A549 (cell line): ENCODE data around the gene NTN4. TPM values are rescaled to one million over a fixed set of nuclear protein-coding genes. Genes with fewer than 3 reads are reported as not detected.

Experiments
- ATAC-seq, 2 experiments: fragments of 200-7000 bp in 1 of 2; fragments of >200 bp in 1 of 2; cut with Nextera tagmentation in 1 of 2; cut with Tn5 transposase in 1 of 2; 3 replicates each; pipeline versions ENCODE4 v1.8.0 to v1.9.1; 2018 to 2020; ENCODE audit warnings: mild to moderate bottlenecking in 1 of 2, moderate library complexity in 1 of 2
- CTCF ChIA-PET: fragments of 300-600 bp; sonication (Branson Sonifier 250); formaldehyde crosslinking; extraction: SDS; loops from one replicate; lab custom pipeline; 2021; ENCODE audit warnings: antibody characterized with exemption, inconsistent platforms; lab: Yijun Ruan, JAX
- POLR2A ChIA-PET: fragments of 350-600 bp; formaldehyde crosslinking; extraction: SDS; loops from one replicate; lab custom pipeline; 2021; ENCODE audit warnings: antibody characterized with exemption, inconsistent platforms; lab: Yijun Ruan, JAX
- DNase-seq, 2 experiments: peaks; one replicate each; pipeline versions ENCODE4 v3.0.0 to v3.0.0-alpha.2; 2011 to 2016; ENCODE audit warnings: low read depth in 1 of 2, low spot score in 1 of 2
- FAIRE-seq: peaks from 2 replicates; lab custom pipeline; 2011; peaks lifted over from hg19 to GRCh38; lab: Jason Lieb, UNC
- H3K27ac ChIP-seq, 2 experiments: fragments of >200 bp; sonication (Bioruptor Twin); formaldehyde crosslinking; 3 replicates each; pipeline ENCODE4 v1.5.1; 2016 to 2017
- H3K4me1 ChIP-seq: fragments of >200 bp; sonication (Bioruptor Twin); formaldehyde crosslinking; 3 replicates; pipeline ENCODE4 v1.6.1; 2016
- H3K4me2 ChIP-seq: fragments of >200 bp; sonication (Bioruptor Twin); formaldehyde crosslinking; 3 replicates; pipeline ENCODE4 v1.6.1; 2016
- H3K4me3 ChIP-seq: fragments of >200 bp; sonication (Bioruptor Twin); formaldehyde crosslinking; 3 replicates; pipeline ENCODE4 v1.5.1; 2016
- H3K9me3 ChIP-seq: fragments of >200 bp; sonication (Bioruptor Twin); formaldehyde crosslinking; 3 replicates; pipeline ENCODE4 v1.6.1; 2016
- ATOH8 ChIP-seq: fragments of 250-450 bp; sonication (Bioruptor Pico); IDR thresholded peaks from 2 replicates; pipeline ENCODE4 v1.5.0; 2020; ENCODE audit warnings: low read depth, mild to moderate bottlenecking, moderate library complexity
- BHLHE40 ChIP-seq: IDR thresholded peaks from 2 replicates; pipeline ENCODE4 v1.6.1; 2012; ENCODE audit warnings: low read depth, low read length, inconsistent platforms
- CEBPB ChIP-seq, 2 experiments: fragments of >200 bp in 1 of 2; sonication (Bioruptor Twin) in 1 of 2; formaldehyde crosslinking in 1 of 2; IDR thresholded peaks; 2 replicates each; pipeline ENCODE4 v1.6.1; 2012 to 2016
- CHD2 ChIP-seq: fragments of 150-350 bp; IDR thresholded peaks from 2 replicates; pipeline ENCODE4 v1.6.1; 2014; ENCODE audit warnings: low read length; ENCODE audit not compliant: partially characterized antibody
- CHD4 ChIP-seq: fragments of 200-600 bp; sonication (generic); IDR thresholded peaks from 2 replicates; pipeline ENCODE4 v1.6.1; 2016; ENCODE audit warnings: antibody characterized with exemption, mild to moderate bottlenecking, borderline replicate concordance
- ESRRA ChIP-seq: fragments of 150-350 bp; IDR thresholded peaks from 2 replicates; pipeline ENCODE4 v1.6.1; 2014; ENCODE audit warnings: mild to moderate bottlenecking, low read length, borderline replicate concordance
- HES2 ChIP-seq: fragments of >200 bp; sonication (Bioruptor Twin); formaldehyde crosslinking; IDR thresholded peaks from 2 replicates; pipeline ENCODE4 v1.6.1; 2016
- MAFK ChIP-seq: fragments of 450-650 bp; IDR thresholded peaks from 2 replicates; pipeline ENCODE4 v1.6.1; 2014; ENCODE audit not compliant: partially characterized antibody
- MAX ChIP-seq: IDR thresholded peaks from 2 replicates; pipeline ENCODE4 v1.6.1; 2012
- MAZ ChIP-seq: fragments of 150-350 bp; IDR thresholded peaks from 2 replicates; pipeline ENCODE4 v1.6.1; 2014; ENCODE audit warnings: antibody characterized with exemption, low read depth, low read length, borderline replicate concordance
- NFE2L2 ChIP-seq: fragments of 150-350 bp; conservative IDR thresholded peaks from 2 replicates; pipeline ENCODE4 v1.6.1; 2014; ENCODE audit warnings: low read length
- POLR2A ChIP-seq: IDR thresholded peaks from 2 replicates; pipeline ENCODE4 v1.6.1; 2012; ENCODE audit warnings: mild to moderate bottlenecking, low read length
- RAD21 ChIP-seq, 2 experiments: fragments of >200 bp in 1 of 2; sonication (Bioruptor Twin) in 1 of 2; formaldehyde crosslinking in 1 of 2; IDR thresholded peaks in 1 of 2; conservative IDR thresholded peaks in 1 of 2; 2 replicates in 1 of 2; 3 replicates in 1 of 2; pipeline ENCODE4 v1.6.1; 2012 to 2018; ENCODE audit warnings: inconsistent platforms in 1 of 2
- RCOR1 ChIP-seq: fragments of 150-350 bp; IDR thresholded peaks from 2 replicates; pipeline ENCODE4 v1.6.1; 2014; ENCODE audit warnings: antibody characterized with exemption, low read length, low read depth
- TFCP2L1 ChIP-seq: fragments of 250-450 bp; sonication (Bioruptor Pico); IDR thresholded peaks from 2 replicates; pipeline ENCODE4 v1.5.0; 2021; ENCODE audit warnings: mild to moderate bottlenecking
- TP53 ChIP-seq: fragments of 250-450 bp; sonication (Bioruptor Pico); IDR thresholded peaks from 2 replicates; pipeline ENCODE4 v1.5.0; 2021; ENCODE audit warnings: mild to moderate bottlenecking, moderate library complexity
- WGBS: methylation state at CpG from one replicate; pipeline ENCODE4 v1.1.6; 2017; ENCODE audit errors: missing lambda C conversion rate; 5-methylcytosine and 5-hydroxymethylcytosine counted together
- polyA plus RNA-seq, 4 experiments: library from polyadenylated mRNA; depleted of rRNA in 3 of 4; stranded (reverse); fragments of >200 nt; fragmentation: RNase III in 1 of 4; extraction: RNeasy Plus Mini Kit Qiagen cat#74134 plus additional on column Dnase treatment in 1 of 4; gene quantifications; 2 replicates in 3 of 4; 3 replicates in 1 of 4; pipeline ENCODE4 v1.2.3, GENCODE V29; 2011 to 2017

NTN4 gene
- polyA plus RNA-seq, 2 of the 4 experiments (the other 2 are of a cell fraction): 37.3 to 132 TPM

- no peaks in the 10 kb centered on the region for H3K9me3 ChIP-seq
- no peak overlapping the region for H3K4me3 ChIP-seq
- CTCF ChIA-PET: interaction anchor here (1.1 to 1.5 kb wide), 2 partner anchors 13 to 39 kb away, joined by 3 read pairs; no protein-coding TSS in a partner anchor
- peak overlapping the region in 1 of 2 experiments; percentile 5; a peak in 1 of 6 replicates for H3K27ac ChIP-seq
- POLR2A ChIA-PET: no interaction called here
- WGBS: 77% methylated on average over 3 of the region's 3 CpGs
- no peak for ATAC-seq
- H3K4me1 ChIP-seq: peaks cover 52% of the 10 kb centered on the region
- peak; percentile 49 for FAIRE-seq
- no peak overlapping the region for H3K4me2 ChIP-seq
- no peak for TF ChIP-seq NFE2L2
- no peak for TF ChIP-seq TFCP2L1 (CRISPR knock-in tag)
- TF ChIP-seq MAX: no peak
- TF ChIP-seq MAZ: no peak
- TF ChIP-seq RCOR1: no peak
- TF ChIP-seq ESRRA: no peak
- TF ChIP-seq ATOH8 (CRISPR knock-in tag): no peak
- TF ChIP-seq BHLHE40: no peak
- no peak for TF ChIP-seq CHD2
- TF ChIP-seq CHD4: no peak
- TF ChIP-seq HES2: no peak
- DNase-seq: peak in 1 of 2 experiments; percentile 12
Measured at GRCh38 chr12:95718006-95718431, 72.5 kb downstream of the NTN4 start.

GRCh38 chr12:95717316-95717928, 73.1 kb downstream of the NTN4 start:
- Histone ChIP-seq H3K4me3 (no peak overlapping the region), H3K9me3 (no peaks in the 10 kb centered on the region), H3K27ac (no peak overlapping the region), H3K4me1 (peaks cover 48% of the 10 kb centered on the region), H3K4me2 (no peak overlapping the region)
- ChIA-PET CTCF (interaction anchor here (0.9 to 1.5 kb wide), 6 partner anchors 10 to 40 kb away, joined by 3 to 4 read pairs (median 3); no protein-coding TSS in a partner anchor), POLR2A (no interaction called here)
- FAIRE-seq (peak; percentile 23), ATAC-seq (no peak), DNase-seq (no peak)
- WGBS: 89% methylated on average over 5 of the region's 5 CpGs
- TF ChIP-seq ESRRA: no peak
- no peak for TF ChIP-seq RCOR1
- TF ChIP-seq ATOH8 (CRISPR knock-in tag): no peak
- no peak for TF ChIP-seq POLR2A

GRCh38 chr12:95715177-95715576, 75.4 kb downstream of the NTN4 start:
- WGBS: 100% methylated on average over 1 of the region's 1 CpG
- no peak overlapping the region for H3K4me3 ChIP-seq

GRCh38 chr12:95712269-95712668, 78.3 kb downstream of the NTN4 start:
- WGBS: 95% methylated on average over 3 of the region's 3 CpGs
- no peak for TF ChIP-seq TP53
- TF ChIP-seq CEBPB (IDR thresholded peaks at IDR 0.05): no peak
- TF ChIP-seq, all 56 proteins: peak for 0
- Histone ChIP-seq H3K4me1 (peaks cover 10% of the 10 kb centered on the region), H3K4me2 (no peak overlapping the region), H3K4me3 (no peak overlapping the region), H3K27ac (no peak overlapping the region), H3K9me3 (no peaks in the 10 kb centered on the region)
- no peak for ATAC-seq
- CTCF ChIA-PET: no interaction called here
- POLR2A ChIA-PET: interaction anchor here (0.6 kb wide), 1 partner anchor 28 kb away, joined by 4 read pairs; no protein-coding TSS in a partner anchor
- no peak for DNase-seq
- no peak for FAIRE-seq

More at GRCh38 chr12:95715177-95715576, 75.4 kb downstream of the NTN4 start:
- no peaks in the 10 kb centered on the region for H3K9me3 ChIP-seq
- H3K4me1 ChIP-seq: peaks cover 32% of the 10 kb centered on the region
- H3K27ac ChIP-seq: no peak overlapping the region
- ATAC-seq: no peak
- DNase-seq: no peak
- TF ChIP-seq MAFK (peak; percentile 76), RAD21 (conservative IDR thresholded peaks at IDR 0.05 in 1 of 2, IDR thresholded peaks at IDR 0.05 in 1 of 2) (no peak)
- H3K4me2 ChIP-seq: no peak overlapping the region
- ChIA-PET POLR2A (no interaction called here), CTCF (interaction anchor here (1.6 kb wide), 1 partner anchor 133 kb away, joined by 5 read pairs; no protein-coding TSS in a partner anchor)
- no peak for FAIRE-seq
